Central memory CD4-positive, alpha-beta T cell (primary cell): ENCODE data around the gene IQCB1.
"Not testable (repeated sequence)": the region's sequence is repeated elsewhere in the genome, so short reads cannot be mapped to it uniquely, and the experiment has no call there.

Experiments used
- DNase-seq: peaks from one replicate; pipeline ENCODE4 v3.0.0; 2022

The IQCB1 gene

DNA sequence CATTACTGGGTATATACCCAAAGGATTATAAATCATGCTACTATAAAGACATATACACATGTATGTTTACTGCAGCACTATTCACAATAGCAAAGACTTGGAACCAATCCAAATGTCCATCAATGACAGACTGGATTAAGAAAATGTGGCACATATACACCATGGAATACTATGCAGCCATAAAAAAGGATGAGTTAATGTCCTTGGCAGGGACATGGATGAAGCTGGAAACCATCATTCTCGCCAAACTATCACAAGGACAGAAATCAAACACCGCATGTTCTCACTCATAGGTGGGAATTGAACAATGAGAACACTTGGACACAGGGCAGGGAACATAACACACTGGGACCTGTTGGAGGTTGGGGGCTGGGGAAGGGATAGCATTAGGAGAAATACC is 91.8 kb downstream of the IQCB1 start:
- not testable (repeated sequence) for DNase-seq

DNA sequence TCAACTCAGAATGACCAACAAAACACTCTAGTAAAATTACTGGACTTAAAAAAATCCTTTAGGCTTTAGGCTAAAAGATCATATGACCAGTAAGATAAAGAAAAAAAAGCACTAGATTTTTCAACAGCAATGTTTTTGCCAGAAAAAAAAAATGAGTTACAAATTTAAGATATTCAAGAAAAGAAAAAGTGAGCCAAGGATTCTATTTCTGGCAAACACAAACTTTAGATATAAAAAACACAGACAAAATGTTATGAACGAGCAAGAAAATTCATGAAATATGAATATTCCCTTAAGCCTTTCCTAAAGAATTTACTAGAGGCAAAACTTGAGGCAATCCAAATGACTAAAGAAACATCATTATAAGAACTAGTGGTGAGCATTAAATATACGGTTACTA is 94.0 kb downstream of the IQCB1 start:
- no peak for DNase-seq

DNA sequence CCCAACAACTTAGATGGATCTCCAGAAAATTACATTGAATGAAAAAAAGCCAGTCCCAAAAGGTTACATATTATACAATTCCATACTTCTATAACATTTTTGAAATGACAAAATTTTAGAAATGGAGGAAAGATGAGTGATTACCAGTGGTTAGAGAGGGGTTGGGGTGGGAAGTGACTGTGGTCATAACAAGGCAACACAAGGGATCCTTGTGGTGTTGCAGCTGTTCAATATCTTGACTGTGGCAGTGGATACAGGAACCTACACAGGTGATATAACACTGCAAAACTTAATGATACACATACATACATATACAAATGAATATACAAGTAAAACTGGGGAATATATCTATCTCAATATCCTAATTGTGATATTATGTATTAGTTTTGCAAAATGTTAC is 95.0 kb downstream of the IQCB1 start:
- no peak for DNase-seq

DNA sequence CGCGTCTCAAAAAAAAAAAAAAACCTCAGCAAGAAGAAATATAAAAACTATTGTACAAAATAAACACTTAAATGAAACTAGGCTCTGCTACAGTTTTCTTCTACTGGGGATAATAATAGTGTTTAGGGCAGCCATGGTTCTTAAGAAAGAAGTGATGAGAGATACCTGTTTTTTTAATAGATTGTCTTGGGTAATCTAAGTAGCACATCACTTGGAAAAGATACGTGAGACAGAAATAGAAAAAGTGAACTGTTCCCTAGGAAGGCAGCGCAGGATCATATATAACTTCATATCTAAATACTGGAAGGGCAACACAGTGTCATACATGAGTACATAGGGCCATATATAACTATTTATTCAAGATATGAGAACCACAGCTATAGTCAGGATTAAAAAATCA is 97.2 kb downstream of the IQCB1 start:
- no peak for DNase-seq

DNA sequence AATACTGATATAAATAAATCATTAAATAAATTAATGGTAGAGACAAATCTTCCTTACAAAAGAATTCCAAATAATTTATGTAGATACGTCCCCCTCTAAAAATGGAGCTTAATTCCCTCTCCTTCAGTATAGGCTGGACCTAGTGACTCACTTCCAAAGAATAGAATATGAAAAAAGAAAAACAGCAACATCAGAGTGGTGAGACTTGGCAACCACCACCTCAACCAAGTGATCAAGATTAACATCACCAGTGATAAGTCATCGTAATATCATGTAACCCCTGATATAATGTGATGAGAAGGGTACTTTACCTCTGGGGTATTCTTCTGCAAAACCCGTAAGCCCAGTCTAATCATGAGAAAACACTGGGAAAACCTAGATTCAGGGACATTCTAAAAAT is 98.7 kb downstream of the IQCB1 start:
- DNase-seq, result no peak

DNA sequence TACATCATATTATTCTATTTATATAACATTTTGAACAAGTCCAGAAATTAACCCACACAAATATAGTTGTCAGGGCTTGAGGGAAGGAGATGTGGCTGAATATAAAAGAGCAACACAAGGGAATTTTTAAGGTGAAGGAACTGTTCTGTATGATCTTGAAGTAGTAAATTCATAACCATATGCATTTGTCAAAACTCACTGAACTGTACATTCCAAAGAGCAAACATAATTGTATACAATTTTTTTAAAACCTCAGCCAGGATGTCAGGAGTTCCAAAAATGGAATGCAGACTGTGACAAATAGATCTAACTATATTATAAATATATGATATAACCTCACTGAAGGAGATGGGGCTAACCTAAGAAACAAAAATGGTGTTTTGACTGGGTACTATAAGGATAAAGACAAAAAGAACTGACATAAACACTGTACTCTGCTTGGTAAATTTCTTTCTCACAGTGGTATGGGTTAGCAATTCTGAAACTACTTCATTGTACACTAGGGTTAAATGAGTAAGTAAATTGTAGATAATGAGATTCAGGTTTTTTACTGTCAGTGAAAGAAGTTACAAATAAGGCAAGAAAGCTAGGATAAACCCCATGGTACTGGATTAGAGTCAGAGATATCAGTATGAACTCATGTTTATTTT is 99.7 kb downstream of the IQCB1 start:
- DNase-seq, result no peak

DNA sequence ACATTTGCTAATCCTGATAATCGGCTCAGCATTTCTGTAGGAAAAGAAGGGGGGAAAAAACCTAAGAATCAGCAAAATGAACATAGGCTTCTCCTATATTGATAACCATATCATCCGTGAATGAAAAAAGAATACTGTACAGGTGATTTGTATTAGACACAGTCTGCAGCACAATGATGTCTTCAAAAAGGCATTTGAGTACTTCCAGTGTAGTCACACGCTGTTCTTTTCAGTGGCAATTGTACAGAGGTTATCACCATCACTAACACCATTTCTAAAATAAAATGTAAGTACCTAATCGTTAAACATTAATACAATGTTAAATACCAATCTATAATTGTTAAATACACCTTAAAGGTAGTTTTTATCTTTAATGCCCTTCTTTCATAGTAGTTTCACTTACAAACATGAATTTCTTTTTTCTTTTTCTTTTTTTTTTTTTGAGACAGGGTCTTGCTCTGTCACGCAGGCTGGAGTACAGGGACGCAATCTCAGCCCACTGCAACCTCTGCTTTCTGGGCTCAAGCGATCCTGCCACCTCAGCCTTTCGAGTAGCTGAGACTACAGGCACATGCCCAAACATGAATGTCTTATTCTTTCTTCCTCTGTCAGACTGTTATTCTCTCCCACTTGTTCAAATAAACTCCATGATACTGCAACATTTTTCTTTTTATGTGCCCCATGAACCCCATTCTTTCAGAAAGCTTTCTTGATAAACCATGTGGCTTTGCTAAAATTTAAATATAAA is 103.7 kb downstream of the IQCB1 start:
- DNase-seq, result no peak

DNA sequence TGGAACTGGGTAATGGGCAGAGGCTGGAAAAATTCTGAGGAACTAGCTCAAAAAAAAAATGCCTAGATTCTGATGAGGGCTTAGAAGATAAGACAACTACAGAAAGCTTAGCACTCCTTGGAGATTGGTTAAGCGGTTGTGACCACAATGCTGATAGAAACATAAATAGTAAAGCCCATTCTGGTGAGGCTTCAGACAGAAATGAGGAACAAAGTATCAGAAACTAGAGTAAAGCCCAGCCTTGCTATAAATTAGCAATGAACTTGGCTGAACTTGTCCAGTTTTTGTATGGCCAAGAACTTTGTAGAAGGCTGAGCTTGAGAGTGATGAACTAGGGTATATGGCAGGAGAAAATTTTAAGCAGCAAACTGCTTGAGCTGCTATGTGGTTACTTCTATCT is 110.7 kb downstream of the IQCB1 start:
- DNase-seq, result no peak

DNA sequence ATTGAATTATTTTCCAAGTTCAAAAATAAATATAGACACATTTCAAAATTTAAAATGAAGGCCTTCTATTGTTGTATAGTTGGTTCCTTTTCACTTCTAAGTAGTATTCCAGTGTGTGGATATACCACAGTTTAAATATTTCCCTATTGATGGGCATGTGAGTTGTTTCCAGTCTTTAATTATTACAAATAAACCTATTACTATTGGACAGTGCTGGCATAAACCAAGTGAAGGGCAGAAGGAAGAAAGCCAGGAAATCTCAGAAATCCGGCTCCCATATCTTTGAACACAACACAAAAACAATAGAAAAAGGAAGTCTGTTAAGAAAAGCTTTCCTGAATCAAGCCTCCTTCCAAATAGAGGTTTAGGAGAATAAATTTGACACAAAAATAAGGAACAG is 111.4 kb downstream of the IQCB1 start:
- DNase-seq, result no peak

DNA sequence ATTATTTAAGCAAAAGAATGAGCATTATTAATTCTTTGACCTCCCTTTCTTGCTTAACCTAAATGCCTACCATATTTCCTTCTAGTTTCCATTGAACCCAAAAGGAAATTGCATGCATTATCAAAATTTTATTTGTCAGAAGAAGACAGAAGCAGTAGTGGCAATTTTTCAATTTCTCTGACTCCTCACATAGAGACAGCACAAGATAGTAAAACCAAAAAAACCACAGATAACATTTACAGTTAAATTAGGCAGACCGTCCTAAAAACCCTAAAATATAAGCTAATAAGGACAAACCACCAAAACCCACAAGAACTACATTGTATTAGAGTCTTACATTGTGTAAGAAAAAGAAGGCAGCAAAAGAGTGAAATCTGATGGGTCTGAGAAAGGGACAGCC is 112.4 kb downstream of the IQCB1 start:
- no peak for DNase-seq

DNA sequence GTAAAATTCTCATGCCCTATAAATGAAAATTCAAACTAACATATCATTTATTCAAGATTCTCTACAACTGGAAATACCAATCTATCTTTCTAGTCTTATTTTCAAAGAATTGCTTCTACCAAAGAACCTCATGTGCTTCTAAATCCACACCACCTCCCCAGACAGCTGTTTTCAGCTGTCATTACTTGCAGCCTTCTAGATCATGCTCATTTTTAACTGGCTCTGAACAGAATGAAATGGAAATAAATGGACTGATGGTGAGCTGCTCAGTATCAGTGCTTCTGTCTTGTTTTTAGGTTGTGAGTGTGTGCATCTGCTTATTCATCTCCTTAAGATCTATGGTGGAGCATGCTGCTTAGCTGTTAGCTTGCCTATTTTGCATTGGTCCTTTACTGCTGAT is 114.7 kb downstream of the IQCB1 start:
- no peak for DNase-seq
